ENCODE measurements around the gene MUC5B.

DNA sequence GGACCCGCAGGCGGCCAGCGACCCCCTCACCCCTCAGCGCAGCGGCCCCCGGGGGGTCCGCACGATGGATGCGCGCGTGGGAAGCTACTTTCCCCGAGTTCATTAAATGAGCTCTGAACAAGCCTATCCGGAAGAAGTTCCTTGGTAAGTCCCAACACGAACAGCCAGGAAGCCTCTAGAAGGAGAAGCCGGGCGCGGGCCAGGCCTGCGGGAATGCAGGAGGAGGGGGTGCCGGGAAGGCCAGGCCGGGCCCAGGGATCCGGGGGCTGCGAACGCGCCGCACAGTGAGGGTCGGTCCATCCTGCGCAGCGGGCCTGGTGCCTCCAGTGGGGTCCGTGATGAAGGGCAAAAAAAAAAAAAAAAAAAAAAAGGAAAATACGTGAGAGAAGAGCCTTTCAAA, 49.7 kb downstream of the MUC5B start:
- TF ChIP-seq, protein P1, sequence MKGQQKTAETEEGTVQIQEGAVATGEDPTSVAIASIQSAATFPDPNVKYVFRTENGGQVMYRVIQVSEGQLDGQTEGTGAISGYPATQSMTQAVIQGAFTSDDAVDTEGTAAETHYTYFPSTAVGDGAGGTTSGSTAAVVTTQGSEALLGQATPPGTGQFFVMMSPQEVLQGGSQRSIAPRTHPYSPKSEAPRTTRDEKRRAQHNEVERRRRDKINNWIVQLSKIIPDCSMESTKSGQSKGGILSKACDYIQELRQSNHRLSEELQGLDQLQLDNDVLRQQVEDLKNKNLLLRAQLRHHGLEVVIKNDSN (CRISPR knock-in tag; IDR thresholded peaks at IDR 0.05): no peak
- TF ChIP-seq, protein P2, sequence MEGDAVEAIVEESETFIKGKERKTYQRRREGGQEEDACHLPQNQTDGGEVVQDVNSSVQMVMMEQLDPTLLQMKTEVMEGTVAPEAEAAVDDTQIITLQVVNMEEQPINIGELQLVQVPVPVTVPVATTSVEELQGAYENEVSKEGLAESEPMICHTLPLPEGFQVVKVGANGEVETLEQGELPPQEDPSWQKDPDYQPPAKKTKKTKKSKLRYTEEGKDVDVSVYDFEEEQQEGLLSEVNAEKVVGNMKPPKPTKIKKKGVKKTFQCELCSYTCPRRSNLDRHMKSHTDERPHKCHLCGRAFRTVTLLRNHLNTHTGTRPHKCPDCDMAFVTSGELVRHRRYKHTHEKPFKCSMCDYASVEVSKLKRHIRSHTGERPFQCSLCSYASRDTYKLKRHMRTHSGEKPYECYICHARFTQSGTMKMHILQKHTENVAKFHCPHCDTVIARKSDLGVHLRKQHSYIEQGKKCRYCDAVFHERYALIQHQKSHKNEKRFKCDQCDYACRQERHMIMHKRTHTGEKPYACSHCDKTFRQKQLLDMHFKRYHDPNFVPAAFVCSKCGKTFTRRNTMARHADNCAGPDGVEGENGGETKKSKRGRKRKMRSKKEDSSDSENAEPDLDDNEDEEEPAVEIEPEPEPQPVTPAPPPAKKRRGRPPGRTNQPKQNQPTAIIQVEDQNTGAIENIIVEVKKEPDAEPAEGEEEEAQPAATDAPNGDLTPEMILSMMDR (IDR thresholded peaks at IDR 0.05): no peak
- TF ChIP-seq NR3C1 (CRISPR knock-in tag; conservative IDR thresholded peaks at IDR 0.05; ENCODE audit: low read depth): no peak

Data from WTC11 (cell line).